ENCODE measurements around the gene SEC14L6. TPM values are rescaled to one million over a fixed set of nuclear protein-coding genes. Genes with fewer than 3 reads are reported as not detected.

The SEC14L6 gene
- total and polyA plus RNA-seq, 9 of the 15 experiments (the other 6 are each of a cell fraction or from before 2014, with no cell fraction given), result 0.29 to 6.1 (median 1.9) TPM

DNA sequence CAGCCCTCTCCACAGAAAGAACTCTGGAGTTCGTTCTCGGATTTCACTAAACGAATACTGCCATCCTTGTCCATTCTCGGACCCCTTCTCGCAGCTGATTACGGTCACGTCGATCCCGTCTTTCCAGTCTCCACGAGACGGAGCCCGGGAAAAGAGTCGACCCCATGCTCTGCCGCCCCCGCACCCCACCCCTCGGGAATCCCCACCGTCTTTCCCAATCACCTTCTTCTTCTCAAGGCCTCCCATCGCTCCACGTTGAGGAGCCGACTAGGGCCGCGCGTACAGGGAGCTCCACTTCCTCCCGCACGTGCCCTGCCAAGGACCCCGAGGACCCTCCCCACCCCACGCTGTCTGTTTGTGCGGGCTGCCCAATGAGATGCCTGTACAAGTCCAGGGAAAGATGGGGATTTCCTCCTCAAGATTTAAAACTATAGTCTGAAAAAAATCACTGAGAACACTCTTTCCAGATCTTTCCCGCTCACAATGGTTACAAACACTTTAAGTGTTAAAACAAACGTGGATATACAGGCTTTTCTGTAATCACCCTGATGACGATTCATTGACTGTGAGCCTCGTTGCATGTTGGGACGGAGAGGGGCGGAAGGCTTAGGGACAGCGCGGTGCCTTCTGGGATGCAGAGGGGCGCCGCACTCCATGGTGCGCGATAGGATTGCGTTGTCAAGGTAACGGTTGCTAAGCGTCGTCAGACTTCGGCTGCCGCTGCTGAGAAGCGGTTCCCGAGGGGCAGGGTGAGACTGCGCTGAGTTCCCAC lies 45.2 kb upstream of the SEC14L6 start, which contains the start of gene PES1 (continued):
- TF ChIP-seq, protein P1, sequence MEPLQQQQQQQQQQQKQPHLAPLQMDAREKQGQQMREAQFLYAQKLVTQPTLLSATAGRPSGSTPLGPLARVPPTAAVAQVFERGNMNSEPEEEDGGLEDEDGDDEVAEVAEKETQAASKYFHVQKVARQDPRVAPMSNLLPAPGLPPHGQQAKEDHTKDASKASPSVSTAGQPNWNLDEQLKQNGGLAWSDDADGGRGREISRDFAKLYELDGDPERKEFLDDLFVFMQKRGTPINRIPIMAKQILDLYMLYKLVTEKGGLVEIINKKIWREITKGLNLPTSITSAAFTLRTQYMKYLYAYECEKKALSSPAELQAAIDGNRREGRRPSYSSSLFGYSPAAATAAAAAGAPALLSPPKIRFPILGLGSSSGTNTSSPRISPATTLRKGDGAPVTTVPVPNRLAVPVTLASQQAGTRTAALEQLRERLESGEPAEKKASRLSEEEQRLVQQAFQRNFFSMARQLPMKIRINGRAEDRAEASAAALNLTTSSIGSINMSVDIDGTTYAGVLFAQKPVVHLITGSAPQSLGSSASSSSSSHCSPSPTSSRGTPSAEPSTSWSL (CRISPR knock-in tag; IDR thresholded peaks at IDR 0.05; ENCODE audit: borderline replicate concordance), result no peak
- TF ChIP-seq, protein P2, sequence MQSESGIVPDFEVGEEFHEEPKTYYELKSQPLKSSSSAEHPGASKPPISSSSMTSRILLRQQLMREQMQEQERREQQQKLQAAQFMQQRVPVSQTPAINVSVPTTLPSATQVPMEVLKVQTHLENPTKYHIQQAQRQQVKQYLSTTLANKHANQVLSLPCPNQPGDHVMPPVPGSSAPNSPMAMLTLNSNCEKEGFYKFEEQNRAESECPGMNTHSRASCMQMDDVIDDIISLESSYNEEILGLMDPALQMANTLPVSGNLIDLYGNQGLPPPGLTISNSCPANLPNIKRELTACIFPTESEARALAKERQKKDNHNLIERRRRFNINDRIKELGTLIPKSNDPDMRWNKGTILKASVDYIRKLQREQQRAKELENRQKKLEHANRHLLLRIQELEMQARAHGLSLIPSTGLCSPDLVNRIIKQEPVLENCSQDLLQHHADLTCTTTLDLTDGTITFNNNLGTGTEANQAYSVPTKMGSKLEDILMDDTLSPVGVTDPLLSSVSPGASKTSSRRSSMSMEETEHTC (IDR thresholded peaks at IDR 0.05), result no peak
- TF ChIP-seq ZNF143 (CRISPR knock-in tag; IDR thresholded peaks at IDR 0.05), result peak; percentile 96
- no peak for TF ChIP-seq NFIC (IDR thresholded peaks at IDR 0.05)
- no peak for TF ChIP-seq NR3C1 (CRISPR knock-in tag; IDR thresholded peaks at IDR 0.05)
- no peak for TF ChIP-seq SMARCA4 (IDR thresholded peaks at IDR 0.05)
- TF ChIP-seq ZC3H4 (CRISPR knock-in tag; IDR thresholded peaks at IDR 0.05; ENCODE audit: borderline replicate concordance), result no peak
- no peak for TF ChIP-seq CBX8 (IDR thresholded peaks at IDR 0.05; ENCODE audit: borderline replicate concordance, extremely low read depth, low read depth, low read length, poor library complexity, severe bottlenecking)
- peak; percentile 99 for TF ChIP-seq BMI1 (IDR thresholded peaks at IDR 0.05; ENCODE audit: low read length)
- TF ChIP-seq U2AF2 (optimal IDR thresholded peaks at IDR 0.05; ENCODE audit: low read depth, low read length), result no peak
- no peak for TF ChIP-seq FOXA1 (IDR thresholded peaks at IDR 0.05; ENCODE audit: borderline replicate concordance)
- TF ChIP-seq ILF3 (IDR thresholded peaks at IDR 0.05; ENCODE audit: borderline replicate concordance), result no peak
- no peak for TF ChIP-seq ZNF134 (CRISPR knock-in tag; conservative IDR thresholded peaks at IDR 0.05)
- no peak for TF ChIP-seq ZNF436 (CRISPR knock-in tag; IDR thresholded peaks at IDR 0.05)
- TF ChIP-seq, protein P3, sequence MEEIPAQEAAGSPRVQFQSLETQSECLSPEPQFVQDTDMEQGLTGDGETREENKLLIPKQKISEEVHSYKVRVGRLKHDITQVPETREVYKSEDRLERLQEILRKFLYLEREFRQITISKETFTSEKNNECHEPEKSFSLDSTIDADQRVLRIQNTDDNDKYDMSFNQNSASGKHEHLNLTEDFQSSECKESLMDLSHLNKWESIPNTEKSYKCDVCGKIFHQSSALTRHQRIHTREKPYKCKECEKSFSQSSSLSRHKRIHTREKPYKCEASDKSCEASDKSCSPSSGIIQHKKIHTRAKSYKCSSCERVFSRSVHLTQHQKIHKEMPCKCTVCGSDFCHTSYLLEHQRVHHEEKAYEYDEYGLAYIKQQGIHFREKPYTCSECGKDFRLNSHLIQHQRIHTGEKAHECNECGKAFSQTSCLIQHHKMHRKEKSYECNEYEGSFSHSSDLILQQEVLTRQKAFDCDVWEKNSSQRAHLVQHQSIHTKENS (CRISPR knock-in tag; IDR thresholded peaks at IDR 0.05), result no peak
- no peak for TF ChIP-seq ZFX (CRISPR knock-in tag; IDR thresholded peaks at IDR 0.05)
- TF ChIP-seq, protein P4, sequence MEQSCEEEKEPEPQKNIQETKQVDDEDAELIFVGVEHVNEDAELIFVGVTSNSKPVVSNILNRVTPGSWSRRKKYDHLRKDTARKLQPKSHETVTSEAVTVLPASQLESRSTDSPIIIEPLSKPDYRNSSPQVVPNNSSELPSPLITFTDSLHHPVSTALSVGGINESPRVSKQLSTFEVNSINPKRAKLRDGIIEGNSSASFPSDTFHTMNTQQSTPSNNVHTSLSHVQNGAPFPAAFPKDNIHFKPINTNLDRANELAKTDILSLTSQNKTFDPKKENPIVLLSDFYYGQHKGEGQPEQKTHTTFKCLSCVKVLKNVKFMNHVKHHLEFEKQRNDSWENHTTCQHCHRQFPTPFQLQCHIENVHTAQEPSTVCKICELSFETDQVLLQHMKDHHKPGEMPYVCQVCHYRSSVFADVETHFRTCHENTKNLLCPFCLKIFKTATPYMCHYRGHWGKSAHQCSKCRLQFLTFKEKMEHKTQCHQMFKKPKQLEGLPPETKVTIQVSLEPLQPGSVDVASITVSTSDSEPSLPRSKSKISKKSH (CRISPR knock-in tag; IDR thresholded peaks at IDR 0.05), result no peak
- TF ChIP-seq KLF16 (IDR thresholded peaks at IDR 0.05), result no peak
- TF ChIP-seq, protein P5, sequence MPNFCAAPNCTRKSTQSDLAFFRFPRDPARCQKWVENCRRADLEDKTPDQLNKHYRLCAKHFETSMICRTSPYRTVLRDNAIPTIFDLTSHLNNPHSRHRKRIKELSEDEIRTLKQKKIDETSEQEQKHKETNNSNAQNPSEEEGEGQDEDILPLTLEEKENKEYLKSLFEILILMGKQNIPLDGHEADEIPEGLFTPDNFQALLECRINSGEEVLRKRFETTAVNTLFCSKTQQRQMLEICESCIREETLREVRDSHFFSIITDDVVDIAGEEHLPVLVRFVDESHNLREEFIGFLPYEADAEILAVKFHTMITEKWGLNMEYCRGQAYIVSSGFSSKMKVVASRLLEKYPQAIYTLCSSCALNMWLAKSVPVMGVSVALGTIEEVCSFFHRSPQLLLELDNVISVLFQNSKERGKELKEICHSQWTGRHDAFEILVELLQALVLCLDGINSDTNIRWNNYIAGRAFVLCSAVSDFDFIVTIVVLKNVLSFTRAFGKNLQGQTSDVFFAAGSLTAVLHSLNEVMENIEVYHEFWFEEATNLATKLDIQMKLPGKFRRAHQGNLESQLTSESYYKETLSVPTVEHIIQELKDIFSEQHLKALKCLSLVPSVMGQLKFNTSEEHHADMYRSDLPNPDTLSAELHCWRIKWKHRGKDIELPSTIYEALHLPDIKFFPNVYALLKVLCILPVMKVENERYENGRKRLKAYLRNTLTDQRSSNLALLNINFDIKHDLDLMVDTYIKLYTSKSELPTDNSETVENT (CRISPR knock-in tag; IDR thresholded peaks at IDR 0.05), result no peak
- TF ChIP-seq PCBP1 (IDR thresholded peaks at IDR 0.05; ENCODE audit: low read depth, low read length, poor library complexity, severe bottlenecking), result no peak
- no peak for TF ChIP-seq ELF4 (CRISPR knock-in tag; IDR thresholded peaks at IDR 0.05)
